Renal cortical epithelial cell (primary cell): ENCODE results near the gene STXBP5. TPM values are rescaled to one million over a fixed set of nuclear protein-coding genes. Genes with fewer than 3 reads are reported as not detected.
"Not testable (repeated sequence)": the region's sequence is repeated elsewhere in the genome, so short reads cannot be mapped to it uniquely, and the experiment has no call there.

Experiments
- DNase-seq: peaks from one replicate; pipeline ENCODE4 v3.0.0-alpha.2; 2011; ENCODE audit warnings: low read depth
- total RNA-seq: library from RNA; depleted of rRNA; stranded (reverse); fragments of >200 nt; gene quantifications from 2 replicates; pipeline ENCODE4 v1.2.3, GENCODE V29; 2014

Gene STXBP5
- total RNA-seq, 1 donor from 2014 or later: 28.1 TPM

- no peak for DNase-seq
These were observed 93.6 kb downstream of the STXBP5 start for GRCh38 chr6:147297663-147298316.

GRCh38 chr6:147298461-147298860, 94.2 kb downstream of the STXBP5 start:
- peak; percentile 55 for DNase-seq

- no peak for DNase-seq
These were observed 94.8 kb downstream of the STXBP5 start for GRCh38 chr6:147299035-147299434.

DNA sequence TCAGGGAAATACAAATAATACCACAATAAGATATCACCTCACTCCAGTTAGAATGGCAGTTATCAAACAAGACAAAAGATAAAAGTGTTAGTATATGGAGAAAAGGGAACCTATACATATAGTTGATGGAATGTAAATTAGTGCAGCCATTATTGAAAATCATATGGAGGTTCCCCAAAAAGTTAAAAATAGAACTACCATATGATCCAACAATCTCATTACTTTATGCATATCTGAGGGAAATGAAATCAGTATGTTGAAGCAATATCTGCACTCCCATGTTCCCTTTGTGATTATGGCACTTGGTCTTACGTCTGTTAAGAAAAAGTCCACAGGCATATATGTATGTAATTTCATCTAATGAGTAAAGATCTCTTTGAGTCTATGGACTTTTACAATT, 96.9 kb downstream of the STXBP5 start:
- no peak for DNase-seq

- no peak for DNase-seq
These were observed 99.8 kb downstream of the STXBP5 start for GRCh38 chr6:147304016-147304415.

- no peak for DNase-seq
These were observed 106.3 kb downstream of the STXBP5 start for GRCh38 chr6:147310521-147310920.

DNA sequence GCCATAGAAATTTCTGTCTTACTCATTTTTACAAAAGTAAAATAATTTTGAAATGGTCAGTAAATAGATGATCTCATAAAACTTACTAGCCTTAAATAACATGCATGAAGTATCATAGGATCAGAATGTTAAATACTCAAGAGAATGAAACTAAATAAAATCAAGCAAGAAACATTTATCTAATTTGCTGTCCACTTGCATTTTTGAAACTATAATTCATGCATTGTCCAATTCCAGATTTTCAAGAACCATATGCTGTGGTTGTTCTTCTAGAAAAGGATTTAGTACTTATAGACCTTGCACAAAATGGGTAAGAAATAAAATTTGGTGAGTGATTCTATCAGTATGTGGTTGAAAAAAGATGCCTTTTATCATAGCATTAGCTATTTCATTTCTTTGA, 107.0 kb downstream of the STXBP5 start:
- DNase-seq: no peak

DNA sequence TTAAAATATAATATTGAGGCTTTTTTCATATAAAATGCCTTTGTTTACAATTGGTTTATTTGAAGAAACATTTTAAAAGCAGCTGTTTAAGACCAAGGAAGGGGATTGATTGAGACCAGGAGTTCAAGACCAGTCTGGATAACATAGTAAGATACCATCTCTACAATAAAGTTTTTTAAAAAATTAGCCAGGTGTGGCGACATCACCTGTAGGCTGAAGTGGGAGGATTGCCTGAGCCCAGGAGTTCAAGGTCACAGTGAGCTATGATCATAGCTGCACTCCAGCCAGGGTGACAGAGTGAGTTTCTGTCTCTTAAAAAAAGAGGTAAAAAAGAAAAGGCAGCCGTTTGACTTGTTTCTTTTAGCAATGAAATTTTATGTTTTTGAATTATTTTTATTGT, 117.0 kb downstream of the STXBP5 start:
- no peak for DNase-seq

DNA sequence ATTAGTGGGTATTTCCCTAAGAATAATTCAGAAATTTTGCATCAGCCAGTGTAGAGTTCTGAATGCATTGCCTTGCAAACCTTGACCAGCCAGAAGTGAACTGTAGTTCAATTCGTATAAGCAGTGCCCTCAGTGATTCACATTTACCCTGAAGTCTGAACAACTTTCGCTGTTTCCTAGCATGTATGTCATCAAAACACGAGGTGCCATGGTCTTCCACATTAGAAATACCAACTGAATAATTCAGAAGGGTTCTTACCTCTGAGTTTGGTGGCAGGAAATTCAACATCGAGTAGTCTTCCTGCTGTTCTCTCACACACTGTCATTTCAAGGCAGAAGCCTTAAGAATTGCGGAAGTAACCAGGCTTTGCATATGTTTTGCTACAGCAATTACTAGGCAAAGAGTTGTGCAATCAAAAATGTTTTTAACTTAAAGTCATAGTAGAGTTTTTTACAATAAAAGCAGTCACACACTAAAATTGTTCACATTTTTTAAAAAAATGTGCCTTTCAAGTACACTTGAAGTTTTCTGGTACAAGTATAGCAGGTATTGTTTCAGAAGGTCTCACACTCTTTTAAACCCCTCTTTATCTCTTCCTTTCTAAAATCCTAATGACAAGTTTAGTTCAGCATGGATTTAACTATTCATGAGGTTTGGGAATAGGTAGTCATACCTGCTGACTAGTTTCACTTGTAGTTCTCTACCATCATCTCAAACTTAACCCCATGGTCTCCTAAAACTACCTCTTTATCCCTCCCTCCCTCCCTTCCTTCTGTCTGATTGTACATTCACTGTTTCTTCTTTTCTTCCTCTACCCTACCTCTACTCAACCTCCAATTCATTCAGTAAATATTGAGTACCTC, 118.3 kb downstream of the STXBP5 start:
- no peak for DNase-seq

GRCh38 chr6:147325557-147325956, 121.3 kb downstream of the STXBP5 start:
- no peak for DNase-seq

DNA sequence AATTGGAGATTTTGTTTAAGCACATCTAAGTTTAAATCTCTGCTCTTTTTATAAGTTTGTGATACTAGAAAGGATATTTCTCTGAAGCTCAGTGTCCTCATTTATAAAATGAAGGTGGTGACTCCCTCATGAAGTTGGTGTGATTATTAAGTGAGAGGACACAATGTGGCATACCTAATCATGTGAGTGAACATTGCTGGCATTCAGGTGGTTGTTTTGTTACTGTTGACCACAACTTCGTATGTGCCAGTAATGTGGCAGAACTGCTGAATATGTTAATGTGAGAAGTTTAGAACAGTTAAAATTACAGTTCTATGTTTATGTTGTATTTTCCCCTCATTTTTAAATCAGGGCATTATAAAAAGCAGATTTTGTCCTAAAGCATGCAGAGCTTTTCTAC, 127.2 kb downstream of the STXBP5 start:
- DNase-seq: peak; percentile 62

DNA sequence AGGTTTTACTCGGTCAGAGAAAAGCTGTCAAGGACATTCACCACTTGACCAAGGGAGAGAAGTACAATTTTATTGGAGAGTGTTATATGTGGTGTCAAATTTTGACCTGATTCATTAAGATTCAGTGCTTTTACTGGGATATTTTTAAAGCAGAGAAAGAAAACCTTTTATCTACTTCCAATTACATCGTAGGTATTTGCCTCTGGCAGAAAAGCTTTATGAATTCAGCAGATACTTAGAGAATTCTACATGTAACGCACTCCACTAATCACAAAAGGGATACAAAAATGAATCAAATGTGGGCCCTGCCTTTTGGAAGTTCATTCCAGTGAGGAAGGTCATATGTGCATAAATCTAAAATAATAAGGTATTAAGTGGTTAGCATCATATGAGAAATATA, 133.7 kb downstream of the STXBP5 start:
- DNase-seq: no peak

DNA sequence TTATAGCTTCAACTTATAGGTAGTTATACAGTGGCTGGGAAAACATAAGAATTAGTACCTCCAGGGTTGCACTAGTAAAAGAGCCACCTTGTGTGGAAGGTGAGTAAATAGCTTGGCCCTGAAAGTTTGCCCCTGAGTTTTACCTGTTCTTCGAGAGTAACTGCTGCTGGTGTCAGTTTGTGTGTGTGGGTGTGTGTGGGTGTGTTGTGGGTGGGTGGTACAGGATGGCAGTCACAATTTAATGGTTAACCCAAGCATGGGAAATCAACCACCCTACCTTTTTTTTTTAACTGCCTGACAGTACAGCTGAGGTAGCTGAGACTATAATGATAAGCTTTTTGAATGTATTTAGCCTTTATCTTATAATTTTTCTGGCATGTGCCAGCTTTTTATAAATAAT, 137.3 kb downstream of the STXBP5 start:
- peak; percentile 61 for DNase-seq

- DNase-seq: no peak
These were observed 141.7 kb downstream of the STXBP5 start for GRCh38 chr6:147345902-147346301.

- no peak for DNase-seq
These were observed 143.1 kb downstream of the STXBP5 start for GRCh38 chr6:147347179-147347881.

- no peak for DNase-seq
These were observed 143.8 kb downstream of the STXBP5 start for GRCh38 chr6:147347882-147348575.

DNA sequence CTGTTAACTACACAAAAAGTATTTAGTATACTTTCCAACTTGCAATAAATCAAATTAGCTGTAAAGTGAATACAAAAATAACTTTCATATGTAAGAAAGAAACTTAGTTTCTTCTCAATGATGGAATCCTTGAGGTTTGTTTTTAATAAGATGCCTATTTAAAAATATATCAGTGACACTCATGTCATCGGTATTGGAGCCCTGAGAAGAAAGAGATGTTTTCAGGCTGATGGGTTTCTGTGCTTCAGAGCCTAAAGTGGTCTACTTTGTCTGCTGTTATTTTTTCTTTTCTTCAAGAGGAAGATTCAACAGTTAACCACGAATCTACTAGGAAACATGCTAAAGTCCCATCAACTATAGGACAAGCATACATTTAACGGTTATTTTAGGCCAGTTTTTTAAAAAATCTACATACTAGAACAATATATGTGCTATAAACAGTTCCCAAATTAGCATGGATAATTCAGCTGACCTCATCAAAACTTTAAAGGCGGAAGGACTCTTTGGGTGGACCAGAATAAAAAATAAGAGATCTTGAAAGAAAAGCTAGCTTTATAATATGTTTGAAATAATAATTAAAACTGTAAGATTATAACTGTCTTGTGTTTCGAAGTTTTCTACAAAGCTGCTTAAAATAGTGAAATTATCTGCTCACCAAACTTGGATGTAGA, 157.2 kb downstream of the STXBP5 start:
- DNase-seq: no peak

GRCh38 chr6:147366290-147366689, 162.1 kb downstream of the STXBP5 start:
- no peak for DNase-seq

DNA sequence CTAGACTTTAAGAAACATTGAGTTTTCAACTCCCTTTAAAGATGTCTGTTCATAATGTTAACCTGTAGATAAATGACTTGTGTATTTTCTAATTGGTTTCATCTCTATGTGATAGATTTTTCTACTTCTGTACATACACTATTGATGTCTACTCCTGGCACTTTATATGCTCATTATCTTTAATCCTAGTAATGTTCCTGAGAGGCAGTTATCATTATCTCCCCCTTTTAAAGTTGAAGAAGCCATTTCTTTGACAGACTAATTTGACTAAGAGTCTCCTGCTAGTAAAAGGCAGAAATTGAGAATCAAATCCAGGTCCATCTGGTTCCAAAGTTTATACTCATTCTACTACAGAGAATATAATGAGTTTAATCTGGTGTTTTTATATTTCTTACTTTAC, 167.1 kb downstream of the STXBP5 start:
- DNase-seq: no peak

- no peak for DNase-seq
These were observed 168.6 kb downstream of the STXBP5 start for GRCh38 chr6:147372806-147373205.

DNA sequence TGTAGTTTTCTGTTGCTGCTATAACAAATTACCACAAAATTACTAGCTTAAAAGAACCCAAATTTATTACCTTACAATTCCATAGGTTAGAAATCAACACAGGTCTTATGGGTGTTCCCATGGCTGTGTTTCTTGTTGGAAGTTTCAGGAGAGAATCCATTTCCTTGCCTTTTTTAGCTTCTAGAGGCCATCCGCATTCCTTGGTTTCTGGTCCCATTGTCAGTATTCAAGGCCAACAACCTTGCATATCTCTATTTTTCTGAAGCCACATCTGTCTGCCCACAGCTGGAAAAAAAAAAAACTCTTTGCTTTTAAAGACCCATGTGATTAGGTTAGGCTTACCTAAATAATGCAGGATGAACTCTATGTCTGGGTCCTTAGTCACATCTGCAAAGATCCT, 174.6 kb downstream of the STXBP5 start:
- DNase-seq: no peak

GRCh38 chr6:147380841-147381240, 176.6 kb downstream of the STXBP5 start:
- not testable (repeated sequence) for DNase-seq
